Measurements from ENCODE around the gene CDIP1.

DNA sequence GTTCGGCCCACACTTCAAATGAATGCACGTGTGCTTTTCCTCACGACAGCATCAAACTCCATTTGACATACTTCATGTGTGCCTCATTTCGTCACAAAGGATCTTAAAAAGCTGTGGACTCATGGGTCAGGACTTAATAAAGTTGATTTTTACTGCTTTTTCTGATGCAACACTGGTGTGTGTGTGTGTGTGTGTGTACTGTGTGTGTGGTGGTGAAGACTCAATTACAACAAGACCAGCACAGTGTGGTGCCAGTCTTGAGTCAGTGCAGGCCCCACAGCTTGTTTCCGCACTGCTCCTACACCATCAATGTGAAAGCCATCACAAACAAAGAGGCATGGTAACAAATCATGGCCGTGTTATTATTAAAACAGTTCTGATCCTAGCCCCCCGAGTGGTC, 17.7 kb downstream of the CDIP1 start:
- TF ChIP-seq BCL11A (IDR thresholded peaks at IDR 0.05; ENCODE audit: low read depth in 2 of 2, low read length in 2 of 2) (no peak), CEBPB (IDR thresholded peaks at IDR 0.05; ENCODE audit: low read depth, low read length) (no peak)

All from H1 (cell line).